ENCODE measurements around the gene SCFD2. TPM values are rescaled to one million over a fixed set of nuclear protein-coding genes. Genes with fewer than 3 reads are reported as not detected.

SCFD2 gene
- total RNA-seq, 1 donor from 2014 or later, result 11.9 TPM

- Histone ChIP-seq H3K4me2 (ENCODE audit: low read length) (no peak overlapping the region), H3K9me3 (ENCODE audit: insufficient read depth, low read depth, low read length) (no peaks in the 10 kb centered on the region), H3K27me3 (ENCODE audit: insufficient read depth, low read length) (peaks cover 4% of the 10 kb centered on the region), H3K79me2 (ENCODE audit: insufficient read depth, low read length) (peaks cover 24% of the 10 kb centered on the region), H3K27ac (ENCODE audit: low read depth, low read length) (no peak overlapping the region), H3K4me1 (ENCODE audit: insufficient read depth, low read length) (peaks cover 6% of the 10 kb centered on the region), H3K4me3 (ENCODE audit: insufficient read depth, low read depth, low read length) (no peak overlapping the region), H2AFZ (ENCODE audit: low read depth, low read length) (no peak overlapping the region), H3K9ac (ENCODE audit: low read length) (no peak overlapping the region), H3K36me3 (ENCODE audit: insufficient read depth, low read length) (no peaks in the 10 kb centered on the region), H4K20me1 (ENCODE audit: insufficient read depth, low read length) (peaks cover 16% of the 10 kb centered on the region)
- Mint-ChIP-seq H3K27ac (ENCODE audit: unreplicated experiment) (no peak overlapping the region), H3K4me1 (ENCODE audit: low read depth, unreplicated experiment) (peaks cover 3% of the 10 kb centered on the region), H3K4me3 (ENCODE audit: unreplicated experiment) (no peak overlapping the region), H3K27me3 (ENCODE audit: low read depth, unreplicated experiment) (peaks cover 23% of the 10 kb centered on the region), H3K36me3 (ENCODE audit: low read depth, unreplicated experiment) (no peaks in the 10 kb centered on the region), H3K9me3 (ENCODE audit: unreplicated experiment) (no peaks in the 10 kb centered on the region)
- TF ChIP-seq EZH2 (IDR thresholded peaks at IDR 0.05; ENCODE audit: insufficient read depth, low read length) (no peak), CTCF (IDR thresholded peaks at IDR 0.05; ENCODE audit: insufficient read depth, low read depth, low read length) (no peak)
- no peak for DNase-seq (ENCODE audit: low read depth)
- FAIRE-seq, result no peak
Measured at GRCh38 chr4:53374777-53375258, 9.0 kb upstream of the SCFD2 start.

DNA sequence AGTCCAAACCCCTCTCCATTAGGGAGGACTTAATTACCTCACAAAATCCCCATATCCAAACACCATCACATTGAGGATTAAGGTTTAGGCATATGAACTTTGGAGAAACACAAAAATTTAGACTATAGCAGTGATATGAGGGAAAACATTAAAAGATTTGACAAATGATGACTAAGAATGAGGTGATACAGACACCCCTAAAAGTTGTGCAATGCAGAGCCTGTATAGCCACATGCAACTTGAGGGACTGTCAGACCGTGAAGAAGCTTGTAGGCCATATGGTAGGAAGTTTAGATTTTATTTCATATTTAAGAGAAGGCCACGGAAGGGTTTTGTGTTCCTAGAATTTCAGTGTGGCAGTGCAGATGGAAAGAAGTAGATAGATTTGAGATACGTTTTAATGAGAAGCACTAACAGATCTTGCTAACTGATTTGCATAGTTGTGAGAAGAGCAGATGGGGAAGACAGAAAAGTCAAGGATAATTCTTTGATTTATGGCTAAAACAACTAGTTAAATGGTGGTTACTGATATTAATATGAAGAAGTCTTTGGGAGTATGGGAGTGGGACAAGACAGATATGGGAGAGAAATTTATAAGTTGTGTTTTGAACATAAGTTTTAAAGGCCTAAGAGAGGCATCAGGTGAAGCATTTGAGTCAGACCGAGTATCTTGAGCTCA lies 6.1 kb upstream of the SCFD2 start:
- Mint-ChIP-seq H3K4me1 (ENCODE audit: low read depth, unreplicated experiment) (no peaks in the 10 kb centered on the region), H3K27ac (ENCODE audit: unreplicated experiment) (no peak overlapping the region), H3K4me3 (ENCODE audit: unreplicated experiment) (no peak overlapping the region), H3K27me3 (ENCODE audit: low read depth, unreplicated experiment) (peaks cover 41% of the 10 kb centered on the region), H3K36me3 (ENCODE audit: low read depth, unreplicated experiment) (no peaks in the 10 kb centered on the region), H3K9me3 (ENCODE audit: unreplicated experiment) (no peaks in the 10 kb centered on the region)
- Histone ChIP-seq H3K4me1 (ENCODE audit: insufficient read depth, low read length) (peaks cover 3% of the 10 kb centered on the region), H3K9me3 (ENCODE audit: insufficient read depth, low read depth, low read length) (no peaks in the 10 kb centered on the region), H3K9ac (ENCODE audit: low read length) (no peak overlapping the region), H3K4me3 (ENCODE audit: insufficient read depth, low read depth, low read length) (no peak overlapping the region), H3K4me2 (ENCODE audit: low read length) (no peak overlapping the region), H3K79me2 (ENCODE audit: insufficient read depth, low read length) (no peaks in the 10 kb centered on the region), H2AFZ (ENCODE audit: low read depth, low read length) (no peak overlapping the region), H4K20me1 (ENCODE audit: insufficient read depth, low read length) (no peaks in the 10 kb centered on the region), H3K27me3 (ENCODE audit: insufficient read depth, low read length) (peaks cover 14% of the 10 kb centered on the region), H3K27ac (ENCODE audit: low read depth, low read length) (no peak overlapping the region), H3K36me3 (ENCODE audit: insufficient read depth, low read length) (no peaks in the 10 kb centered on the region)
- FAIRE-seq (no peak), DNase-seq (ENCODE audit: low read depth) (no peak)
- TF ChIP-seq CTCF (IDR thresholded peaks at IDR 0.05; ENCODE audit: insufficient read depth, low read depth, low read length) (no peak), EZH2 (IDR thresholded peaks at IDR 0.05; ENCODE audit: insufficient read depth, low read length) (no peak)

DNA sequence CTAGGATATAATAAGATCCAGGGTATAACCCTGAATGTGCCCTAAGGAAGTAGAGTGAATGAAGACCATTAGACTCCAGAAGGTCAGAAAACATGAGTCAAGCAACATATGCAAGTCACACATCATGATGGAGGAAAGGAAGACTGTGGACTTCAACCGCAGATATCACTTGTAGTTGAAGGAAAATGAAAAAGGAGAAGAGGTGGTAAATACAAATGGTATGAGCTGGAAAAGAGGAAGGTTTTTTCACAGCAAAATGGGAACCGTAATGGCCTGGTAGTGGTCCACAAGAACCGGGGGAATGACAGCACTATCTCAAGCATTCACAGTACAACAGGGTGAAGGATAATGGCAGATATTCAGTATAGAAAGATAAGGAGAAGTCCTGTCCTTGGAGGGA lies 5.2 kb upstream of the SCFD2 start:
- H3K36me3 ChIP-seq (ENCODE audit: insufficient read depth, low read length), result no peaks in the 10 kb centered on the region
- H2AFZ ChIP-seq (ENCODE audit: low read depth, low read length), result no peak overlapping the region
- no peaks in the 10 kb centered on the region for H3K36me3 Mint-ChIP-seq (ENCODE audit: low read depth, unreplicated experiment)
- no peak overlapping the region for H3K9ac ChIP-seq (ENCODE audit: low read length)
- no peaks in the 10 kb centered on the region for H3K4me1 ChIP-seq (ENCODE audit: insufficient read depth, low read length)
- no peak overlapping the region for H3K4me2 ChIP-seq (ENCODE audit: low read length)
- H3K27me3 ChIP-seq (ENCODE audit: insufficient read depth, low read length), result peaks cover 14% of the 10 kb centered on the region
- peaks cover 1% of the 10 kb centered on the region for H3K4me1 Mint-ChIP-seq (ENCODE audit: low read depth, unreplicated experiment)
- no peak overlapping the region for H3K4me3 ChIP-seq (ENCODE audit: insufficient read depth, low read depth, low read length)
- H3K9me3 Mint-ChIP-seq (ENCODE audit: unreplicated experiment), result no peaks in the 10 kb centered on the region
- no peak for FAIRE-seq
- H3K27ac Mint-ChIP-seq (ENCODE audit: unreplicated experiment), result no peak overlapping the region
- H3K79me2 ChIP-seq (ENCODE audit: insufficient read depth, low read length), result no peaks in the 10 kb centered on the region
- H3K27ac ChIP-seq (ENCODE audit: low read depth, low read length), result no peak overlapping the region
- TF ChIP-seq CTCF (IDR thresholded peaks at IDR 0.05; ENCODE audit: insufficient read depth, low read depth, low read length) (no peak), EZH2 (IDR thresholded peaks at IDR 0.05; ENCODE audit: insufficient read depth, low read length) (no peak)
- H3K9me3 ChIP-seq (ENCODE audit: insufficient read depth, low read depth, low read length), result no peaks in the 10 kb centered on the region
- H4K20me1 ChIP-seq (ENCODE audit: insufficient read depth, low read length), result no peaks in the 10 kb centered on the region
- H3K4me3 Mint-ChIP-seq (ENCODE audit: unreplicated experiment), result no peak overlapping the region
- no peak for DNase-seq (ENCODE audit: low read depth)
- H3K27me3 Mint-ChIP-seq (ENCODE audit: low read depth, unreplicated experiment), result peaks cover 41% of the 10 kb centered on the region

Data from astrocyte (in vitro differentiated cells and primary cell).